Subcutaneous abdominal adipose tissue (tissue), 5 donors: ENCODE data around the gene RGS13.

ENCODE experiments used
- H3K27ac ChIP-seq: one replicate; pipeline ENCODE4 v1.7.0; 2013; ENCODE audit warnings: low read depth, mild to moderate bottlenecking, inconsistent platforms, low read length, moderate library complexity
- H3K27me3 ChIP-seq, 5 donors: one replicate each; pipeline ENCODE4 v1.7.0; 2013; ENCODE audit warnings: low read length in 5 of 5, inconsistent platforms in 1 of 5; ENCODE audit not compliant: control insufficient read depth in 5 of 5, insufficient read depth in 4 of 5
- H3K36me3 ChIP-seq, 5 donors: one replicate each; pipeline ENCODE4 v1.7.0; 2013; ENCODE audit warnings: low read length in 5 of 5; ENCODE audit not compliant: control insufficient read depth in 5 of 5, insufficient read depth in 5 of 5
- H3K4me1 ChIP-seq, 5 donors: one replicate each; pipeline ENCODE4 v1.7.0; 2013; ENCODE audit warnings: low read length in 5 of 5, mild to moderate bottlenecking in 3 of 5, moderate library complexity in 1 of 5; ENCODE audit not compliant: control insufficient read depth in 5 of 5, insufficient read depth in 5 of 5
- H3K4me3 ChIP-seq, 5 donors: one replicate each; pipeline ENCODE4 v1.7.0; 2013; ENCODE audit warnings: low read length in 5 of 5, low read depth in 1 of 5
- H3K9ac ChIP-seq, 5 donors: one replicate each; pipeline ENCODE4 v1.7.0; 2013; ENCODE audit warnings: low read length in 5 of 5, mild to moderate bottlenecking in 4 of 5, moderate library complexity in 3 of 5
- H3K9me3 ChIP-seq, 5 donors: one replicate each; pipeline ENCODE4 v1.7.0; 2013; ENCODE audit warnings: low read length in 5 of 5; ENCODE audit not compliant: control insufficient read depth in 5 of 5
- donor health status: healthy.
- donor health status: healthy.
- donor health status: healthy.
- donor health status: healthy.
- donor health status: healthy.

The RGS13 gene

GRCh38 chr1:192601567-192601966, 34.4 kb upstream of the RGS13 start:
- Histone ChIP-seq H3K36me3 (no peaks in the 10 kb centered on the region), H3K27ac (no peak overlapping the region), H3K4me3 (no peak overlapping the region), H3K9ac (no peak overlapping the region), H3K4me1 (no peaks in the 10 kb centered on the region), H3K9me3 (no peaks in the 10 kb centered on the region), H3K27me3 (no peaks in the 10 kb centered on the region)

- Histone ChIP-seq H3K9me3 (no peaks in the 10 kb centered on the region), H3K9ac (no peak overlapping the region), H3K36me3 (no peaks in the 10 kb centered on the region), H3K27ac (no peak overlapping the region), H3K4me1 (no peaks in the 10 kb centered on the region), H3K4me3 (no peak overlapping the region), H3K27me3 (no peaks in the 10 kb centered on the region)
Observed at GRCh38 chr1:192602757-192603156, 33.2 kb upstream of the RGS13 start.

- H3K4me3 ChIP-seq = no peak overlapping the region
- H3K9ac ChIP-seq = no peak overlapping the region
Observed at GRCh38 chr1:192603218-192603787, 32.6 kb upstream of the RGS13 start.

GRCh38 chr1:192604979-192605620, 30.8 kb upstream of the RGS13 start:
- no peaks in the 10 kb centered on the region for H3K9me3 ChIP-seq
- H3K9ac ChIP-seq = no peak overlapping the region
- no peaks in the 10 kb centered on the region for H3K27me3 ChIP-seq
- no peak overlapping the region for H3K4me3 ChIP-seq
- no peak overlapping the region for H3K27ac ChIP-seq
- no peaks in the 10 kb centered on the region for H3K36me3 ChIP-seq
- H3K4me1 ChIP-seq = no peaks in the 10 kb centered on the region

More at GRCh38 chr1:192603218-192603787, 32.6 kb upstream of the RGS13 start:
- no peaks in the 10 kb centered on the region for H3K4me1 ChIP-seq
- no peaks in the 10 kb centered on the region for H3K27me3 ChIP-seq
- no peaks in the 10 kb centered on the region for H3K9me3 ChIP-seq
- H3K27ac ChIP-seq = no peak overlapping the region
- H3K36me3 ChIP-seq = no peaks in the 10 kb centered on the region

- H3K27ac ChIP-seq = no peak overlapping the region
- no peak overlapping the region for H3K4me3 ChIP-seq
- no peaks in the 10 kb centered on the region for H3K4me1 ChIP-seq
- H3K36me3 ChIP-seq = no peaks in the 10 kb centered on the region
- no peaks in the 10 kb centered on the region for H3K27me3 ChIP-seq
- no peak overlapping the region for H3K9ac ChIP-seq
- H3K9me3 ChIP-seq = no peaks in the 10 kb centered on the region
Observed at GRCh38 chr1:192608671-192609070, 27.3 kb upstream of the RGS13 start.

DNA sequence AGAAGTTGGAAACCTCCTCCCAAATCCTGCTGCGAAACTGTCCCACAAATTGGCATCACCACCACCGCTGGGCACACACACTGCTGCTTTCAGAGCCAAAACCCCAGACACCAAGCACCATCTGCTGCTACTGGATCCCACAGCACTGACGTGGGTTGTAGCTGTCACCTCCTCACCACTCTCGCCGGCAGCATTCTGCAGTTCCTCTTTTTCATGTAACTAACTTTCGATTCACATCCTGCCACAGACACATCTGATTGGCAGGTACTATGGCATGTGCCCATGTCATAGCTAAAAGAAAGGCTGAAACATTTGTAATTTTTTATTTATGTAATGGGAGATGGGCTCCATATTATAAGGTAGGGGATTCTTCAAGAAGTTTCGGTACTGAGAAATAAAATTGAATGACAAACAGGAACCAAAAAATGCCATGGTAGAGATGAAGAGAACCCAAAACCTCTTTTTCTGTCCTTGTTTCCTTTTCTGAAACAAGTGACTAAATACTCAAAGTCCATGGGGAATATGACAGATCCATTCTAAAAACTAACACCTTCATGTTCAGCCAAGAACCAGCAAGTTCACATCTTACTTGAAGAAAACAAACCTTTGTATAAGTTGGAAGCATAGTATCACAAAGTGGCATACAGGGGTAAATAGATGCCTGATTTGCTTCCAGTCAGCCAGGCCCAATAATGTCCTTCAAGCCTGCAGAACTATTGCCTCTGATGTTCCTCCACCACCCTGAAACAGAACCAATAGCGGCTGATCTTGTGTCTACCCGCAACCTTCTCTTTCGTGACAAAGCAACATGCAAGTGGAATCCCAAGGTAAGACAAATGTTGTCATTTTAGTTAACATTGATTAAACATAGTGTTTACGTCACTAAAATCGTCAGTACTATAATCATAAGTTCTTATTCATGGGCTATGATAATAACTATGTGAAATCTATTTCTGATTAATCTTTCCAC, 26.6 kb upstream of the RGS13 start:
- no peak overlapping the region for H3K4me3 ChIP-seq
- H3K27ac ChIP-seq = no peak overlapping the region

DNA sequence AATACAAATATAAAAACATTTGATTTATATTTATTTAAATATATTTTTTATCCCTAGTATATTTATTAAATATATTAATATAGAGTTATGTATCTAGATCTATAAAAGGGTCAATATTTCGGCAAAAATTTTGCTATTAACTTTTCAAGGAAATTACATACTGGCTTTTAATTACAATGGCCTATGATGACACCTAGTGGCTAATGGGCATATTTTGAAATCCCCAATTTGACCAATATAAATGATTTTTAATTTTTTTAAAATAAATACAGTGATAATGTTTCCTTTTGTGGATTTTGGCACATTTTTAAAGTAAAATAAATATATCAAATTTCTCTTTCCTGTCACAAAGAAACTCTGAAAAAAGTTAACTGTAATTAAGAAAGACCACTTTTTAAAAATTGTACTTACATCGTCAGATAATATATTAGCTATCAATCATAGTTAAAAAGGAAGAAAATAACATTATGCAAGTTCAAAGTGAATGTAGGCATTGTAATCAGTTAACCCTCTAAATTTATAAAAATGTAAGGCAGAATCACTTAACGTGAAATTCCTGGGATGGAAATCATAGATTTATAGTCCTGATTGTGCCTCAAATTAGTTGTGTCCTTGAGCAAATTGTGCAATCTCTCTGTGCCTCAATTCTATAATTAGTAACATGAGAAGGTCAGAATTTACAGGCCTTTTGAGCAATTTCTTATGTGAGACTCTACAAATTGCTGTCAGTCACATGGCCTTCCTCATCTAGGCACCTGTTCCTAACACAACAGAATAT, 25.6 kb upstream of the RGS13 start:
- H3K9me3 ChIP-seq = no peaks in the 10 kb centered on the region
- no peak overlapping the region for H3K9ac ChIP-seq
- H3K4me1 ChIP-seq = no peaks in the 10 kb centered on the region
- H3K4me3 ChIP-seq = no peak overlapping the region
- H3K36me3 ChIP-seq = no peaks in the 10 kb centered on the region
- no peaks in the 10 kb centered on the region for H3K27me3 ChIP-seq
- H3K27ac ChIP-seq = no peak overlapping the region

More for the DNA sequence above, 26.6 kb upstream of the RGS13 start:
- no peaks in the 10 kb centered on the region for H3K36me3 ChIP-seq
- no peaks in the 10 kb centered on the region for H3K4me1 ChIP-seq
- no peaks in the 10 kb centered on the region for H3K27me3 ChIP-seq
- H3K9me3 ChIP-seq = no peaks in the 10 kb centered on the region
- no peak overlapping the region for H3K9ac ChIP-seq

DNA sequence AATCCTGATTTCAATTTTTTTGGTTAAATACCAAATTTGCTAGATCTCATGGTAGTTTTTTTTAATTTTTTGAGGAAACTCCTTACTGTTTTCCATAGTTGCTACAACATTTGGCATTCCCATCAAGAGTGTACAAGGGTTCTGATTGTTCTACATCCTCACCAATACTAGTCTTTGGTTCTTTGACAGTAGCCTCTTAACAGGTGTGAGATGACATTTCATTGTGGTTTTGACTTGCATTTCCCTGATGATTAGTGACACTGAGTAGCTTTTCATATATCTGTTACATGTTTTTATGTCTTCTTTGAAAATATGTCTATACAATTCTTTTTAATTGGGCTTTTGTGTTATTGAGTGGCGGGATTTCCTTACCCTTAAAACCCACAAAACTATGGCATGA, 20.9 kb upstream of the RGS13 start:
- Histone ChIP-seq H3K27ac (no peak overlapping the region), H3K4me1 (peaks cover 0 to under 1% (median 0%) of the 10 kb centered on the region in 5 donors)

GRCh38 chr1:192620071-192620635, 15.8 kb upstream of the RGS13 start:
- no peaks in the 10 kb centered on the region for H3K36me3 ChIP-seq
- no peak overlapping the region for H3K4me3 ChIP-seq
- no peaks in the 10 kb centered on the region for H3K27me3 ChIP-seq
- H3K27ac ChIP-seq = no peak overlapping the region
- H3K4me1 ChIP-seq = peaks cover 0 to 3% (median 0%) of the 10 kb centered on the region in 5 donors
- no peak overlapping the region for H3K9ac ChIP-seq
- H3K9me3 ChIP-seq = no peaks in the 10 kb centered on the region

More for the DNA sequence above, 20.9 kb upstream of the RGS13 start:
- Histone ChIP-seq H3K9ac (no peak overlapping the region), H3K36me3 (no peaks in the 10 kb centered on the region), H3K4me3 (no peak overlapping the region), H3K27me3 (no peaks in the 10 kb centered on the region), H3K9me3 (no peaks in the 10 kb centered on the region)
